ENCODE results near the gene BRCA2.

- TF ChIP-seq POLR2A (IDR thresholded peaks at IDR 0.05) (no peak), POLR2AphosphoS5 (IDR thresholded peaks at IDR 0.05) (no peak), CTCF (IDR thresholded peaks at IDR 0.05) (no peak)
Observed at GRCh38 chr13:32414580-32414979, 99.3 kb downstream of the BRCA2 start.

Measured in gastroesophageal sphincter (tissue), 3 donors.